Osteocyte (in vitro differentiated cells): ENCODE results near the gene RAB8B. TPM values are rescaled to one million over a fixed set of nuclear protein-coding genes. Genes with fewer than 3 reads are reported as not detected.
A peak's percentile ranks its signal among the peaks of the same experiment; 100 is the strongest.
"Not testable (repeated sequence)": the region's sequence is repeated elsewhere in the genome, so short reads cannot be mapped to it uniquely, and the experiment has no call there.

Experiments
- DNase-seq: peaks from one replicate; pipeline ENCODE4 v3.0.0; 2021; ENCODE audit warnings: mixed read lengths; ENCODE audit not compliant: unreplicated experiment; ENCODE audit errors: extremely low spot score
- H3K27ac Mint-ChIP-seq: one replicate; pipeline ENCODE4 v1.8.0; 2021; ENCODE audit warnings: mild to moderate bottlenecking, mixed read lengths; ENCODE audit not compliant: unreplicated experiment
- H3K27me3 Mint-ChIP-seq: one replicate; pipeline ENCODE4 v1.8.0; 2021; ENCODE audit warnings: mixed read lengths; ENCODE audit not compliant: unreplicated experiment
- H3K36me3 Mint-ChIP-seq: one replicate; pipeline ENCODE4 v1.8.0; 2021; ENCODE audit warnings: mixed read lengths; ENCODE audit not compliant: unreplicated experiment
- H3K4me1 Mint-ChIP-seq: one replicate; pipeline ENCODE4 v1.8.0; 2021; ENCODE audit warnings: mixed read lengths; ENCODE audit not compliant: unreplicated experiment
- H3K4me3 Mint-ChIP-seq: one replicate; pipeline ENCODE4 v1.8.0; 2021; ENCODE audit warnings: mild to moderate bottlenecking, moderate library complexity, mixed read lengths; ENCODE audit not compliant: unreplicated experiment
- H3K9me3 Mint-ChIP-seq: one replicate; pipeline ENCODE4 v1.8.0; 2021; ENCODE audit warnings: mixed read lengths; ENCODE audit not compliant: unreplicated experiment
- total RNA-seq: library from RNA; stranded (reverse); gene quantifications from 2 replicates; pipeline ENCODE4 v1.2.1, GENCODE V29; 2021
- TF ChIP-seq, protein P1 (sequence below): fragments of 200-600 bp; sonication (generic); IDR thresholded peaks from 2 replicates; pipeline ENCODE4 v1.5.0; 2021; ENCODE audit warnings: antibody characterized with exemption, mild to moderate bottlenecking, moderate library complexity

RAB8B gene
- total RNA-seq, 1 donor from 2014 or later, result 29.8 TPM

DNA sequence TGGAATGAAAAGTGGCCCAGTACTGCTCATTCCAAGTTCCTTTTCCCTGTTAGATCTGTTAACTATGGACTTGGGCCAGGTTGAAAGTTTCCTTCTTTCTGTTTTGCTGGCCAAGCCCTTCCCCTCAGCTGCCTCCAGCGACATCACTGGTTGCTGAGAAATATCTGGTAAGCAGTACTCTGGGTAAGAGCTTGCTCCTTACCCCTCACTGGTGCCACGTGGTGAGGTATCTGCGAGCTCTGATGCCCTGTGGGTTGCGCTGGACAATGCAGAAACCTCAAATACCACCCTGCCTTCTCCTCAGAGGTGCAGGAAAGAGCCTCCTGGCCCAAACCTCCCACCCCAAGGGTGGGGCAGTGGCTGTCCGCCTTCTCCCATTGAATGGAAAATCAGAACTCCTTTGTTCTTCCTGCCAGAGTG, 45.1 kb downstream of the RAB8B start:
- Mint-ChIP-seq H3K9me3 (no peaks in the 10 kb centered on the region), H3K27ac (peak overlapping the region; percentile 83), H3K27me3 (no peaks in the 10 kb centered on the region), H3K4me3 (peak overlapping the region; percentile 16), H3K4me1 (peaks cover 70% of the 10 kb centered on the region), H3K36me3 (no peaks in the 10 kb centered on the region)
- no peak for DNase-seq
- TF ChIP-seq, protein P1, sequence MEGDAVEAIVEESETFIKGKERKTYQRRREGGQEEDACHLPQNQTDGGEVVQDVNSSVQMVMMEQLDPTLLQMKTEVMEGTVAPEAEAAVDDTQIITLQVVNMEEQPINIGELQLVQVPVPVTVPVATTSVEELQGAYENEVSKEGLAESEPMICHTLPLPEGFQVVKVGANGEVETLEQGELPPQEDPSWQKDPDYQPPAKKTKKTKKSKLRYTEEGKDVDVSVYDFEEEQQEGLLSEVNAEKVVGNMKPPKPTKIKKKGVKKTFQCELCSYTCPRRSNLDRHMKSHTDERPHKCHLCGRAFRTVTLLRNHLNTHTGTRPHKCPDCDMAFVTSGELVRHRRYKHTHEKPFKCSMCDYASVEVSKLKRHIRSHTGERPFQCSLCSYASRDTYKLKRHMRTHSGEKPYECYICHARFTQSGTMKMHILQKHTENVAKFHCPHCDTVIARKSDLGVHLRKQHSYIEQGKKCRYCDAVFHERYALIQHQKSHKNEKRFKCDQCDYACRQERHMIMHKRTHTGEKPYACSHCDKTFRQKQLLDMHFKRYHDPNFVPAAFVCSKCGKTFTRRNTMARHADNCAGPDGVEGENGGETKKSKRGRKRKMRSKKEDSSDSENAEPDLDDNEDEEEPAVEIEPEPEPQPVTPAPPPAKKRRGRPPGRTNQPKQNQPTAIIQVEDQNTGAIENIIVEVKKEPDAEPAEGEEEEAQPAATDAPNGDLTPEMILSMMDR, result no peak

DNA sequence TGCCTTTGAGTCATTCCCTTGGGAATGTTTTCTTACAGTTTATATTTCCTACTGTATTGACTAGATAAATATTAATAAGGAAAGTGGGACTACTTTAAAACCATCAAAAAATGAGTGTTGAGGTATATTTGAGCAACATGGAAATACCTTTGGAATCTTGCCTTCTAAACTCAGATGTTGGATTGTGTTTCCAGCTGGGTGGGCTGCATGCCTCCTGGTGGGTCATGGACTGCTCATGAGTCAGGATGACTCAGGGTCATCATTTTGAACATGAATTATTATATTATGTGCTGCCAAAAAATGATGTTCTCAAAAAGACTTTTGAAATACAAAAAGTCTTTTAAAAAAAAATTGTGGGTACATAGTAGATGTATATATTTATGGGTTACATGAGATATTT, 46.9 kb downstream of the RAB8B start:
- H3K27ac Mint-ChIP-seq, result peak overlapping the region; percentile 76
- H3K4me1 Mint-ChIP-seq, result peaks cover 65% of the 10 kb centered on the region

DNA sequence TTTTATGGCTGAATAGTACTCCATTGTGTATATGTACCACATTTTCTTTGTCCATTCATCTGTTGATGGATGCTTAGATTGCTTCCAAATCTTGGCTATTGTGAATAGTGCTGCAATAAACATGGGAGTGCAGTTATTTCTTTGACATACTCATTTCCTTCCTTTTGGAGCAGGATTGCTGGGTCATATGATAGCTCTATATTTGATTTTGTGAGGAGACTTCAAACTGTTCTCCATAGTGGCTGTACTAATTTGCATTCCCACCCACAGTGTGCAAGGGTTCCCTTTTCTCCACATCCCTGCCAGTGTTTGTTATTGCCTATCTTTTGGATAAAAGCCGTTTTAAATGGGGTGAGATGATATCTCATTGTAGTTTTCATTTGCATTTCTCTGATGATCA, 47.7 kb downstream of the RAB8B start:
- DNase-seq, H3K36me3 Mint-ChIP-seq, H3K27me3 Mint-ChIP-seq, H3K4me3 Mint-ChIP-seq, H3K9me3 Mint-ChIP-seq: not testable (repeated sequence)
- Mint-ChIP-seq H3K27ac (peak overlapping the region; percentile 63), H3K4me1 (peaks cover 58% of the 10 kb centered on the region)

More for the DNA sequence above, 46.9 kb downstream of the RAB8B start:
- DNase-seq, result no peak
- H3K36me3 Mint-ChIP-seq, result no peaks in the 10 kb centered on the region
- TF ChIP-seq, protein P1, result no peak
- no peak overlapping the region for H3K4me3 Mint-ChIP-seq
- no peaks in the 10 kb centered on the region for H3K9me3 Mint-ChIP-seq
- H3K27me3 Mint-ChIP-seq, result no peaks in the 10 kb centered on the region

DNA sequence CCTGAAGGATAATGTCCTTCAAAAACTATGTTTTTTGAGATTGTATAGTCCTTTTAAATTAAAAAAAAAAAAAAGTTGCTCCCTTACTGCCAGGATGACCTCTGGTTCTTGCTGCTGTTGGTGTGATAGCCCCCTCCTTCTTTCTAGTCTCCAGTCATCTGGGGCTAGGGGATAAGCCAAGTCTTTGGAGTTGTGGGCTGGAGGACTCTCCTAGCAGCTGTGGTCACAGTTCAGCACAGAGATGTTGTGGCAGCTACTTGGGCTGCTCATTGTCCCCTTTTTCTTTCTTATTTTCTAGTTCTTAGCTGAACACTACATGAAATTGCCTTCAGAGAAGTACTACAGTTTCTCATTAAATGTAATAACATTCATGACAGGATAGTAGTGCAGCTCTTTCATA, 48.8 kb downstream of the RAB8B start:
- Mint-ChIP-seq H3K27me3 (no peaks in the 10 kb centered on the region), H3K9me3 (no peaks in the 10 kb centered on the region), H3K36me3 (no peaks in the 10 kb centered on the region), H3K4me3 (no peak overlapping the region), H3K27ac (no peak overlapping the region), H3K4me1 (peaks cover 52% of the 10 kb centered on the region)
- DNase-seq, result no peak
- TF ChIP-seq, protein P1, result no peak

DNA sequence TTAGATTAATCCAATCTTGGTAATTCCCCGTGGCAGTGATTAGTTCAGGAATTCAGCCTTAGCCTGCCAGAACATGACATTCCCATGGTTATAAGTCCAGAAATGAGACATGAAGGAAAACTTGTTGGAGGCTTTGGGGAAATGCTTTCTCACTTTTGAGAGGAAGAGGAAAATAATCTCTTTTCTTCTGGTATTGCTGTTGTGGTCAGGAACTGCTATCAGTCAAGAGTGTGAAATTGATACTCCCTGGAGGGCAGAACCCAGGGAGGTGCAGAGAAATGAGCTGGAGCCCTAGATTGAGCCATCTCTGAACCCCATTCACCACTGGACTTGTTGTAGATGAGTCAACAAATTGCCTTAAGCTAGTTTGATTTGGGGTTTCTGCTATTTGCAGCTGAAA, 49.4 kb downstream of the RAB8B start:
- Mint-ChIP-seq H3K4me1 (peaks cover 52% of the 10 kb centered on the region), H3K27me3 (no peaks in the 10 kb centered on the region), H3K36me3 (peaks cover 2% of the 10 kb centered on the region), H3K4me3 (no peak overlapping the region), H3K9me3 (no peaks in the 10 kb centered on the region), H3K27ac (peak overlapping the region; percentile 76)
- no peak for DNase-seq
- TF ChIP-seq, protein P1, result no peak

DNA sequence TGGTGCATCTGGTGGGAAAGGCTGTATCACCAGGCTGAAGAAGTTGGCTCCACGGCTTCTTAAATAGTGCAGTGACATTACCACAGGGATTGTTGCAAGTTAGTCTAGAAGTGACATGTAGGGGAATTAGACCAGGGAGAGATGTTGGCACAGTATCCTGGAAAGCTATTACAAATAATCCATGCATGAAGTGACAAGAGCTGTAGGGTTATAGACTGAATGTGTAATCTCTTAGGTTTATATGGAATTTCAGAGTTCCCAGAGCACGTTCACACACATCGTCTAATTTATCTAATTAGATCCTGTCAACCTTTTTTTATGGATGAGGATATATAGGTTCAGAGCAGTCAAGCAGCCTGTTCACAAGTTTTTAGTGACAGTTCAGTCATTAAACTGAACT, 50.7 kb downstream of the RAB8B start:
- Mint-ChIP-seq H3K27me3 (no peaks in the 10 kb centered on the region), H3K4me3 (no peak overlapping the region), H3K4me1 (peaks cover 52% of the 10 kb centered on the region), H3K9me3 (no peaks in the 10 kb centered on the region), H3K36me3 (peaks cover 2% of the 10 kb centered on the region), H3K27ac (peak overlapping the region; percentile 8)
- DNase-seq, result no peak
- TF ChIP-seq, protein P1, result no peak
